Measurements from ENCODE around the gene ZFYVE27.

Gene ZFYVE27

DNA sequence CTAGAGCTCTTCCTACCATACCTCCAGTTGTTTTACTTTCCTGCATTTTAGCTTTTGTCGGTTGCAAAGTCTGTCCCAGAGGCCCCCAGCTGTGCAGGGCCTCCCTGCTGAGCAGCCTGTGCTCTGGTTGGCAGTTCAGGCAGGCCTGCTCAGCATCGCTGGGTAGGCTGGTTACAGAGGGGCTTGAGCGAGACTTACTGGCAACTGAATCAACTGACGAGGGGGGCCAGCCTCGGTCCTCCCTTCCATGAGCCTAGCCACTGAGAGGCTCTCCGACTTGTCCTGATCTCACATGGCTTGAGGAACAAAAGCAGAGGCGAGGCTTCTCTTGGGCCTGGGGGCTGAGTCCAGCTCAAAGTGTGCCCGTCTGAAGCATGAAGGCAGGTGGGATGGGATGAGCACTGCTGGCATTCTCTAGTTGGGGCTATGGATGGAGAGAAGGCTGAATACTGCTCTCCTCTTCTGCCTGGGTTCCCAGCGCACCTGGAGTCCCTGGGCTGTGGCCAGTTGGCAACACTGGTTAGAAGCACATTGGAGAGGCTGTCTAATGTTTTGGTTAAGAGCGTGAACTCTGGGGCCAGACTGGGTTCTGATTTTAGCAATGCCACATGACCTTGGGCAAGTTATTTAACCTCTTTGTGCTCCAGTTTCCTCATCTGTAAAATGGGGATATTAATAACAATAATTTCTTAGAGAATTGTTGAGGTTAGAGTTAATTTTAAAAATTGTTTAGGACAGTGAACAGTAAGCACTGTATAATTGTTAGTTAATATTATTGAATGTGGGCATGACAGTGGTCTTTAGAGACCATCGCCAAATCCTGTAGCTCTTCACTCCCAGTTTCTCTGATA is 41.7 kb downstream of the ZFYVE27 start:
- TF ChIP-seq, protein P1, sequence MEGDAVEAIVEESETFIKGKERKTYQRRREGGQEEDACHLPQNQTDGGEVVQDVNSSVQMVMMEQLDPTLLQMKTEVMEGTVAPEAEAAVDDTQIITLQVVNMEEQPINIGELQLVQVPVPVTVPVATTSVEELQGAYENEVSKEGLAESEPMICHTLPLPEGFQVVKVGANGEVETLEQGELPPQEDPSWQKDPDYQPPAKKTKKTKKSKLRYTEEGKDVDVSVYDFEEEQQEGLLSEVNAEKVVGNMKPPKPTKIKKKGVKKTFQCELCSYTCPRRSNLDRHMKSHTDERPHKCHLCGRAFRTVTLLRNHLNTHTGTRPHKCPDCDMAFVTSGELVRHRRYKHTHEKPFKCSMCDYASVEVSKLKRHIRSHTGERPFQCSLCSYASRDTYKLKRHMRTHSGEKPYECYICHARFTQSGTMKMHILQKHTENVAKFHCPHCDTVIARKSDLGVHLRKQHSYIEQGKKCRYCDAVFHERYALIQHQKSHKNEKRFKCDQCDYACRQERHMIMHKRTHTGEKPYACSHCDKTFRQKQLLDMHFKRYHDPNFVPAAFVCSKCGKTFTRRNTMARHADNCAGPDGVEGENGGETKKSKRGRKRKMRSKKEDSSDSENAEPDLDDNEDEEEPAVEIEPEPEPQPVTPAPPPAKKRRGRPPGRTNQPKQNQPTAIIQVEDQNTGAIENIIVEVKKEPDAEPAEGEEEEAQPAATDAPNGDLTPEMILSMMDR (IDR thresholded peaks at IDR 0.05; ENCODE audit: insufficient read depth, low read length, poor library complexity, severe bottlenecking), result no peak
- Histone ChIP-seq H3K36me3 (ENCODE audit: control insufficient read depth, insufficient read depth, low read length) (no peaks in the 10 kb centered on the region), H3K4me3 (replicated peaks; ENCODE audit: low read depth, low read length) (no peak overlapping the region), H3K27me3 (replicated peaks; ENCODE audit: control insufficient read depth, insufficient read depth, low read length) (peaks cover 1% of the 10 kb centered on the region)
- DNase-seq (ENCODE audit: extremely low read depth, insufficient read length), result no peak

DNA sequence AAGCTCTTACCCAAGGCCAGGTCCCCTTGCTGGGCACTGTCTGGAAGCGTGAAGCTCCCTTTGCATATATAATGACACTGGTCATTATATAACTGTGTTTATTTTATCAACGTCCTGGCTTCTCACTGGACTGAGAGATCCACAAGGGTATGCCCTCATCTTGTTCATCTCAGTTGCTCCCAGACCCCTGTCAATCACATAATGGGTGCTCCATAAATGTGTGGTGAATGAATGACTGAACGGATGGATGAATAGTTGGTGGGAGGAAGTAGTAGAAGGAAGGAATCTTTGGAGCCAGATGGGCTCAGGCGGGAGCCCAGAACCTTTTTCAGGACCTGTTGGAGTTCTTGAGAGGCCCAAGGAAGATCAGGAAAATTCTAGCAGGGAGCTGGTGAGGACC is 42.6 kb downstream of the ZFYVE27 start:
- Histone ChIP-seq H3K4me3 (replicated peaks; ENCODE audit: low read depth, low read length) (no peak overlapping the region), H3K27me3 (replicated peaks; ENCODE audit: control insufficient read depth, insufficient read depth, low read length) (peaks cover 1% of the 10 kb centered on the region), H3K36me3 (ENCODE audit: control insufficient read depth, insufficient read depth, low read length) (no peaks in the 10 kb centered on the region)
- no peak for DNase-seq (ENCODE audit: extremely low read depth, insufficient read length)
- TF ChIP-seq, protein P1 (IDR thresholded peaks at IDR 0.05; ENCODE audit: insufficient read depth, low read length, poor library complexity, severe bottlenecking), result no peak

DNA sequence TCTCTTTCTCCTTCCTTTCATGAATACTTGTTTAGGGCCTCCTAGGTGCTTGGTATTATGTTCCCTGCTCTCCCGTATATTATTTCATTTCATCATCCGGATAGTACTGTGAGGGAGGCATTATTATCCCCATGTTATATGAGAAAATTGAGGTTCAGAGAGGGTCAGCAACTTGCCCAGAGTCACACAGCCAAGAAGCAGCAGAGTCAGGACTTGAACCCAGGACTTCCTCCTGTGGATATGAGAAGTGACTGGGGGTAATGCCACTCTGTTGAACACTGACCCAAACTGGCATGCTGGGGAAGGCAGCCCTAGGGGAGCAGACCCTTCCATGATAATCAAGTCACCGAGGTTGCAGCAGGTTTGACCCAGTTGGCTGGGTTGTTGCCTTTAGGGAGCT is 43.0 kb downstream of the ZFYVE27 start:
- TF ChIP-seq, protein P1 (IDR thresholded peaks at IDR 0.05; ENCODE audit: insufficient read depth, low read length, poor library complexity, severe bottlenecking), result no peak
- H3K36me3 ChIP-seq (ENCODE audit: control insufficient read depth, insufficient read depth, low read length), result no peaks in the 10 kb centered on the region
- DNase-seq (ENCODE audit: extremely low read depth, insufficient read length), result no peak
- peaks cover 1% of the 10 kb centered on the region for H3K27me3 ChIP-seq (replicated peaks; ENCODE audit: control insufficient read depth, insufficient read depth, low read length)
- H3K4me3 ChIP-seq (replicated peaks; ENCODE audit: low read depth, low read length), result no peak overlapping the region

DNA sequence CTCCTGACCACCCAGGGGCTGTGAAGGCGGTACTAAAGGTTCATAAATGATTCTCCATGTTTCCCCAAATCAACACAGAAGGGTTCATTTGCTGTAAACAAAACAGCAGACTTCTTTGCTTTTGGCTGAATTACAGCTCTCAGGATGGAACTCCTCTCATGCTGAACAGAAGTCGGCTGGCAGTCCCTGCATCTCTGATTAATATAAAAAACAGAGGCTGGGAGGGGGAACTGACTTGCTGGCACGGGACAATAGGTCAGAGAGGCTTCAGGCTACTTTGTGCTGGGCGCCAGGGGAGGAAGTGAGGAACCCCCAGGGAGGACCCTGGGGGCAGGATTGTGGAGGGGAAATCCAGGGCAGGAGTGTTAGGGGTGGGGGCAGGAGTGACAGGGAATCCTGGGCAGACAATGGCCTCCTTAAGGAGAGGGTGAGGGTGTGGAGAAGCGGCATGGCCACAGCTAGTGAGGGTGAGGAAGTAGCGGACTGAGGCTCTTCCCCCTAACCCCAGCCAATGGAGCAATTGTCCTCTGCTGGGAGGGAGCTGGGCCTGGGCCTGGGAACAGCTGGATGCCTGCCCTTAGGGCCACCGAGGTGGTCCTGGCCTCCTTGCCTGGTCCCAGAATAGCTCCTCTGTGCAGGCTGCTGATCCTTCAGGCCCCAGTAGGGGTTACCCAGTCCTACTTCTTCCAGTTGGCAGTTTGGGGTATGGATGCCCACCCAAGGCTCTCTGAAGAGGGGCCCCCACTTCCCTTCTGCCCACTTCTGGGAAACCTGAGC is 44.1 kb downstream of the ZFYVE27 start:
- TF ChIP-seq, protein P1 (IDR thresholded peaks at IDR 0.05; ENCODE audit: insufficient read depth, low read length, poor library complexity, severe bottlenecking), result no peak
- no peak for DNase-seq (ENCODE audit: extremely low read depth, insufficient read length)
- Histone ChIP-seq H3K36me3 (ENCODE audit: control insufficient read depth, insufficient read depth, low read length) (no peaks in the 10 kb centered on the region), H3K27me3 (replicated peaks; ENCODE audit: control insufficient read depth, insufficient read depth, low read length) (peaks cover 1% of the 10 kb centered on the region), H3K4me3 (replicated peaks; ENCODE audit: low read depth, low read length) (no peak overlapping the region)

DNA sequence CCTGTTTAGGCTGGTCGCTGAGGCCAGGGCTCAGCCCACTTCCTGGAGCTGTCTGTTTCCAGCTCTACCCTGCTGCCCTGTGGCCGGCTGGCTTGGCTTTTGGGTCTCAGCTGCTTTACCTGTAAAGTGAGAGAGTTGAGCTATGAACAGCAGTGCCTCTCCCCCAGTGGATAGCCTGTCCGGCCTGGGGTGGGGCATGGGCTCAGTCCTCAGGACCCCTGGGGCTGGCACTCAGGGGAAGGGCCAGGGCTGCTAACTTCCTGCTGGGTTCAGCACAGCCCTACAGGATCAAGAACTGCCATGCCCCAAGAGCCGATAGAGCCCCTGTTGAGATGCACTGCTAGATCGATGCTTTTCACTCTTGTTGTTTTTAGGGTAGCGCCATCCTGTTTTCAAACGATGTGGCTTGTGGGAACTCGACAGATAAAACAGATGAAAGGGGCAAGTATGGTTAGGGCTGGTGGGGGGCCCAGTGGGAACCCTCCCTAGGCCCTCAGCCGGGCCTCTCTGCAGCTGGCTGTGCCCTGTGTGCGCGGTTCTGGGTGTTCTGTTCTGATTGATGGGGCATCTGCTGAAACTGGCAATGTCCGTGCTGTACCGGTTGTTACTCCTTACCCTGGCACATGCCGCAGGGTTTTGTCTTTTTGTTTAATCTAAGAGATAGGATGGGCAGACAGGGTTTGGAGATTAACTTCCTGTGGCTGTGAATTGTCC is 44.8 kb downstream of the ZFYVE27 start:
- Histone ChIP-seq H3K36me3 (ENCODE audit: control insufficient read depth, insufficient read depth, low read length) (no peaks in the 10 kb centered on the region), H3K4me3 (replicated peaks; ENCODE audit: low read depth, low read length) (no peak overlapping the region), H3K27me3 (replicated peaks; ENCODE audit: control insufficient read depth, insufficient read depth, low read length) (peaks cover 1% of the 10 kb centered on the region)
- no peak for DNase-seq (ENCODE audit: extremely low read depth, insufficient read length)
- TF ChIP-seq, protein P1 (IDR thresholded peaks at IDR 0.05; ENCODE audit: insufficient read depth, low read length, poor library complexity, severe bottlenecking), result no peak

Data from GM06990 (cell line).